Measurements from ENCODE around the gene GPR31.

GPR31 gene

DNA sequence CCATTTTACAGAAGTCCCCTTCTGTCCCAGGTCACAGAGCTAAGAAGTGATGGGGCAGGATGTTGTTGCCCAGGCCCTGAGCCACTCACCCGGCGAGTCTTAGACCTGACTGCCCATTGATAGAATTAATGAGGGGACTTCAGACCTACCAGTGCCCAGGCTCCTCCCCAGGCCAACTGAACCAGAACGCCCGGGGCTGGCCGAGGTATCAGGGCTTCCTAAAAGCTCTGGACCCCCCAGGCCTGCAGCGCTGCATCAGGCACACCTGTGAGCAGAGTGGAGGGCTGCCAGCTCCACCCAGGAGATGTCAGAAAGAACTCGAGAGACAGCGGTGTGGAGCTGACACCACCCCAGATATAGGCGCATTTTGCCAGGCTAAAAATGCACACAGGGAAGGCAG is 3.5 kb downstream of the GPR31 start:
- TF ChIP-seq TCF12 (IDR thresholded peaks at IDR 0.05; ENCODE audit: low read depth) (no peak), TAF1 (IDR thresholded peaks at IDR 0.05; ENCODE audit: low read depth) (no peak), CEBPB (IDR thresholded peaks at IDR 0.05) (no peak), TEAD4 (IDR thresholded peaks at IDR 0.05) (no peak), CREB1 (IDR thresholded peaks at IDR 0.05; ENCODE audit: low read depth) (no peak), NFIC (IDR thresholded peaks at IDR 0.05) (no peak), ZBTB7A (IDR thresholded peaks at IDR 0.05; ENCODE audit: low read depth) (no peak), FOXM1 (IDR thresholded peaks at IDR 0.05; ENCODE audit: borderline replicate concordance, low read depth) (no peak), RAD21 (IDR thresholded peaks at IDR 0.05; ENCODE audit: low read depth) (no peak), EP300 (IDR thresholded peaks at IDR 0.05; ENCODE audit: borderline replicate concordance) (no peak), YY1 (IDR thresholded peaks at IDR 0.05; ENCODE audit: low read depth) (no peak), EGR1 (IDR thresholded peaks at IDR 0.05) (no peak)
- TF ChIP-seq, protein P1, sequence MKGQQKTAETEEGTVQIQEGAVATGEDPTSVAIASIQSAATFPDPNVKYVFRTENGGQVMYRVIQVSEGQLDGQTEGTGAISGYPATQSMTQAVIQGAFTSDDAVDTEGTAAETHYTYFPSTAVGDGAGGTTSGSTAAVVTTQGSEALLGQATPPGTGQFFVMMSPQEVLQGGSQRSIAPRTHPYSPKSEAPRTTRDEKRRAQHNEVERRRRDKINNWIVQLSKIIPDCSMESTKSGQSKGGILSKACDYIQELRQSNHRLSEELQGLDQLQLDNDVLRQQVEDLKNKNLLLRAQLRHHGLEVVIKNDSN (IDR thresholded peaks at IDR 0.05): no peak
- TF ChIP-seq, protein P2, sequence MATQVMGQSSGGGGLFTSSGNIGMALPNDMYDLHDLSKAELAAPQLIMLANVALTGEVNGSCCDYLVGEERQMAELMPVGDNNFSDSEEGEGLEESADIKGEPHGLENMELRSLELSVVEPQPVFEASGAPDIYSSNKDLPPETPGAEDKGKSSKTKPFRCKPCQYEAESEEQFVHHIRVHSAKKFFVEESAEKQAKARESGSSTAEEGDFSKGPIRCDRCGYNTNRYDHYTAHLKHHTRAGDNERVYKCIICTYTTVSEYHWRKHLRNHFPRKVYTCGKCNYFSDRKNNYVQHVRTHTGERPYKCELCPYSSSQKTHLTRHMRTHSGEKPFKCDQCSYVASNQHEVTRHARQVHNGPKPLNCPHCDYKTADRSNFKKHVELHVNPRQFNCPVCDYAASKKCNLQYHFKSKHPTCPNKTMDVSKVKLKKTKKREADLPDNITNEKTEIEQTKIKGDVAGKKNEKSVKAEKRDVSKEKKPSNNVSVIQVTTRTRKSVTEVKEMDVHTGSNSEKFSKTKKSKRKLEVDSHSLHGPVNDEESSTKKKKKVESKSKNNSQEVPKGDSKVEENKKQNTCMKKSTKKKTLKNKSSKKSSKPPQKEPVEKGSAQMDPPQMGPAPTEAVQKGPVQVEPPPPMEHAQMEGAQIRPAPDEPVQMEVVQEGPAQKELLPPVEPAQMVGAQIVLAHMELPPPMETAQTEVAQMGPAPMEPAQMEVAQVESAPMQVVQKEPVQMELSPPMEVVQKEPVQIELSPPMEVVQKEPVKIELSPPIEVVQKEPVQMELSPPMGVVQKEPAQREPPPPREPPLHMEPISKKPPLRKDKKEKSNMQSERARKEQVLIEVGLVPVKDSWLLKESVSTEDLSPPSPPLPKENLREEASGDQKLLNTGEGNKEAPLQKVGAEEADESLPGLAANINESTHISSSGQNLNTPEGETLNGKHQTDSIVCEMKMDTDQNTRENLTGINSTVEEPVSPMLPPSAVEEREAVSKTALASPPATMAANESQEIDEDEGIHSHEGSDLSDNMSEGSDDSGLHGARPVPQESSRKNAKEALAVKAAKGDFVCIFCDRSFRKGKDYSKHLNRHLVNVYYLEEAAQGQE (IDR thresholded peaks at IDR 0.05; ENCODE audit: low read depth): no peak

DNA sequence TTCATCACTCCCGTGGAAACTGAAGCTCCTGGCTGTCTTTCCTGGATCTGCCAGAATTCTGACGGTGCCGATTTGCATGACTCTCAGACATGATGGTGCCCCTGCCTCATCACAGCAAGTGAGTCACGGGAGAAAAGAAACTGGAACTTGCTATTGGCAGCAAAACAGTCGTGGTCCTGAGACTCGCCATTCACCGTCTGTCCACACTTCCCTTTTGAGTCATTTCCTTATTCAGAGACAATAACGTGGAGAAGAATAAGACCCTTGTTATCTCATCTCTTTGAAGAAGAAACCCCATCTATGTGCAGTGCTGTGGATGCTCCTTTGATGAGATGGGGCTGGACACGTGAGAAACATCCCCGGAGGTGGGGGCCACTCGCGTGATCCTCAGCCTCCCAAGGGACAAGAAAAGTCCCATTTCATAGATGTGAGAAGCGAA is 4.2 kb downstream of the GPR31 start:
- TF ChIP-seq, protein P1 (IDR thresholded peaks at IDR 0.05): no peak
- TF ChIP-seq EGR1 (IDR thresholded peaks at IDR 0.05): no peak
- TF ChIP-seq TAF1 (IDR thresholded peaks at IDR 0.05; ENCODE audit: low read depth): no peak
- TF ChIP-seq CREB1 (IDR thresholded peaks at IDR 0.05; ENCODE audit: low read depth): no peak
- no peak for TF ChIP-seq CEBPB (IDR thresholded peaks at IDR 0.05)
- TF ChIP-seq TCF12 (IDR thresholded peaks at IDR 0.05; ENCODE audit: low read depth): no peak
- TF ChIP-seq EP300 (IDR thresholded peaks at IDR 0.05; ENCODE audit: borderline replicate concordance): no peak
- no peak for TF ChIP-seq FOXM1 (IDR thresholded peaks at IDR 0.05; ENCODE audit: borderline replicate concordance, low read depth)
- no peak for TF ChIP-seq RAD21 (IDR thresholded peaks at IDR 0.05; ENCODE audit: low read depth)
- TF ChIP-seq, protein P3, sequence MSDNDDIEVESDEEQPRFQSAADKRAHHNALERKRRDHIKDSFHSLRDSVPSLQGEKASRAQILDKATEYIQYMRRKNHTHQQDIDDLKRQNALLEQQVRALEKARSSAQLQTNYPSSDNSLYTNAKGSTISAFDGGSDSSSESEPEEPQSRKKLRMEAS (IDR thresholded peaks at IDR 0.05): no peak
- no peak for TF ChIP-seq NFIC (IDR thresholded peaks at IDR 0.05)
- TF ChIP-seq, protein P2 (IDR thresholded peaks at IDR 0.05; ENCODE audit: low read depth): no peak
- TF ChIP-seq TEAD4 (IDR thresholded peaks at IDR 0.05): no peak

DNA sequence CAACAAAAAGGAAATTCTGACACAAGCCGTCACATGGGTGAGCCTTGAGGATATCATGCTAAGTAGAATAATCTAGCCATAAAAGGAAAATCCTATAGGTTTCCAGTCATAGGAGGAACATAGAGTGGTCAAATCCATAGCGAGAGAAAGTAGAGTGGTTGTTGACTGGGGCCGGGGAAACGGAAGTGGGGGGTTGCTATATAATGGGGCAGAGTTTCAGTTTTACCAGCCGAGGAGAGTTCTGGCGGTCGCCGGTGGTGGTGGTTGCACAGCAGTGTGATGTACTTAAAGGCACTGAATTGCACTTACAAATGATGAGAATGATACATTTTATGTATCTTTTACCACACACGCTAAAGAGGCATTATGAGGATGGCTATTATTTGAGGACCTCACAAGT is 4.9 kb downstream of the GPR31 start:
- TF ChIP-seq TAF1 (IDR thresholded peaks at IDR 0.05; ENCODE audit: low read depth) (no peak), EP300 (IDR thresholded peaks at IDR 0.05; ENCODE audit: borderline replicate concordance) (no peak), YY1 (IDR thresholded peaks at IDR 0.05; ENCODE audit: low read depth) (no peak), TEAD4 (IDR thresholded peaks at IDR 0.05) (no peak), EGR1 (IDR thresholded peaks at IDR 0.05) (no peak), RAD21 (IDR thresholded peaks at IDR 0.05; ENCODE audit: low read depth) (no peak), TCF12 (IDR thresholded peaks at IDR 0.05; ENCODE audit: low read depth) (no peak), FOXM1 (IDR thresholded peaks at IDR 0.05; ENCODE audit: borderline replicate concordance, low read depth) (no peak)
- TF ChIP-seq, protein P1 (IDR thresholded peaks at IDR 0.05): no peak
- TF ChIP-seq, protein P3 (IDR thresholded peaks at IDR 0.05): no peak

DNA sequence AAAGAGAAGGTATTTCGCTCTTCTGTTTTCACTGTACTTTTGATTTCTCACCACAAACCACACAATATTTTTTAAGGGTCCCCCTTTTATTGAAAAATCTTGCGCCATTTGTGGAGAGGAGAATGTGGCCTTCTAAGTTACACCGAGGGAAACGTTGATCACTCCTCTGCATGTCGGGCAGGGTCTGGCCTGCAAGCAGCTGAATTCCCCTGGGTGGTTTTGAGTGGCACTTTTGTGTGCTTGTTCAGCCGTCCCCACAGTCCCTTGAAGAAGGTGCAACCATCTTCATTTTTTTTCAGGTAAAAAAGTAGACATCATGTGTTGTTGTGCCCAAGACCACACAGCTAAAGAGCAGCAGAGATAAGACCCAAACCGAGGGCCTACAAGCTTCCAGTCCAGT is 6.1 kb downstream of the GPR31 start:
- TF ChIP-seq ZBTB7A (IDR thresholded peaks at IDR 0.05; ENCODE audit: low read depth) (no peak), TAF1 (IDR thresholded peaks at IDR 0.05; ENCODE audit: low read depth) (no peak), RAD21 (IDR thresholded peaks at IDR 0.05; ENCODE audit: low read depth) (no peak), CREB1 (IDR thresholded peaks at IDR 0.05; ENCODE audit: low read depth) (no peak), NFIC (IDR thresholded peaks at IDR 0.05) (no peak), TCF12 (IDR thresholded peaks at IDR 0.05; ENCODE audit: low read depth) (no peak), YY1 (IDR thresholded peaks at IDR 0.05; ENCODE audit: low read depth) (no peak), EGR1 (IDR thresholded peaks at IDR 0.05) (no peak), FOXM1 (IDR thresholded peaks at IDR 0.05; ENCODE audit: borderline replicate concordance, low read depth) (no peak), TEAD4 (IDR thresholded peaks at IDR 0.05) (no peak), EP300 (IDR thresholded peaks at IDR 0.05; ENCODE audit: borderline replicate concordance) (no peak), CEBPB (IDR thresholded peaks at IDR 0.05) (no peak)
- TF ChIP-seq, protein P3 (IDR thresholded peaks at IDR 0.05): no peak
- TF ChIP-seq, protein P1 (IDR thresholded peaks at IDR 0.05): no peak
- TF ChIP-seq, protein P2 (IDR thresholded peaks at IDR 0.05; ENCODE audit: low read depth): no peak
